MCF 10A (cell line): ENCODE data around the gene MSANTD3. TPM values are rescaled to one million over a fixed set of nuclear protein-coding genes. Genes with fewer than 3 reads are reported as not detected.

Source experiments
- BruUV-seq: library from RNA; stranded (reverse); fragments of 400-500 nt; replicated peaks from 2 replicates; lab custom pipeline; 2021; lab: Mats Ljungman, UMichigan
- CTCF ChIA-PET: fragments of 300-600 bp; sonication (Branson Sonifier 250); formaldehyde crosslinking; extraction: SDS; loops from one replicate; lab custom pipeline; 2021; ENCODE audit warnings: antibody characterized with exemption, inconsistent platforms; lab: Yijun Ruan, JAX
- POLR2A ChIA-PET: fragments of 300-600, 350-650 bp; sonication (Branson Sonifier 250); formaldehyde crosslinking; extraction: SDS; loops from one replicate; lab custom pipeline; 2020; ENCODE audit warnings: antibody characterized with exemption, inconsistent platforms; lab: Yijun Ruan, JAX
- DNase-seq: peaks from one replicate; pipeline ENCODE4 v3.0.0-alpha.2; 2018; ENCODE audit not compliant: unreplicated experiment
- H3K27ac Mint-ChIP-seq: one replicate; pipeline ENCODE4 v1.8.0; 2022; ENCODE audit warnings: mild to moderate bottlenecking, low read depth, mixed read lengths; ENCODE audit not compliant: unreplicated experiment
- H3K27me3 Mint-ChIP-seq: one replicate; pipeline ENCODE4 v1.8.0; 2022; ENCODE audit warnings: mixed read lengths; ENCODE audit not compliant: insufficient read depth, unreplicated experiment
- H3K36me3 Mint-ChIP-seq: one replicate; pipeline ENCODE4 v1.8.0; 2022; ENCODE audit warnings: mild to moderate bottlenecking, moderate library complexity, mixed read lengths; ENCODE audit not compliant: insufficient read depth, unreplicated experiment
- H3K4me1 Mint-ChIP-seq: one replicate; pipeline ENCODE4 v1.8.0; 2022; ENCODE audit warnings: mixed read lengths; ENCODE audit not compliant: insufficient read depth, unreplicated experiment
- H3K4me3 Mint-ChIP-seq: one replicate; pipeline ENCODE4 v1.8.0; 2022; ENCODE audit warnings: mild to moderate bottlenecking, moderate library complexity, mixed read lengths; ENCODE audit not compliant: unreplicated experiment
- H3K9me3 Mint-ChIP-seq: one replicate; pipeline ENCODE4 v1.8.0; 2022; ENCODE audit warnings: mixed read lengths; ENCODE audit not compliant: unreplicated experiment
- CTCF ChIP-seq: fragments of 200-600 bp; IDR thresholded peaks from one replicate; pipeline ENCODE4 v1.8.0; 2022; ENCODE audit warnings: antibody characterized with exemption, mild to moderate bottlenecking; ENCODE audit not compliant: unreplicated experiment
- intact Hi-C: fragments of 100-400 bp; cut with micrococcal nuclease; formaldehyde crosslinking; loops from 2 replicates; pipeline ENCODE4 v1.14.1; 2022
- total RNA-seq: library from RNA; stranded (reverse); gene quantifications from 2 replicates; pipeline ENCODE4 v1.2.3, GENCODE V29; 2022

MSANTD3 gene
- total RNA-seq, 1 experiment from 2014 or later, result 41.3 TPM

DNA sequence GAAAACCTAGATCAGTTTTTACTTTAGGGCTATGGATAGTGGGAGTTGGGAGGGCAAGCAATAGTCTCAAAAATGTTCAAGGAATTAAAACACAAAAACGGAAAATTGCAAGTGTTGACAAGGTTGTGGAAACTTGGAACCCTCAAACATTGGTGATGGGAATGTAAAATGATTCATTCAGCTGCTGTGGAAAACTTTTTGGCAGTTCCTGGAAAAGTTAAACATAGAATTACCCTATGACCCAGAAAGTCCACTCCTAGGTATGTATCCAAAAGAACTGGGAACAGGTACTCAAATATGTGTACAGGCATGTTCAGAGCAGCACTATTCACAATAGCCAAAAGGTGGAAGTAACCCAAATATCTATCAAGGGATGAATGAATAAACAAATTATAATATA, 1.2 kb upstream of the MSANTD3 start:
- CTCF ChIA-PET, result interaction anchor here (0.6 to 1.8 kb wide), 10 partner anchors 9 to 1142 kb away, joined by 3 to 4 read pairs (median 3); no protein-coding TSS in a partner anchor
- intact Hi-C loops, result loop anchor here (5.0 kb wide), 2 partner anchors 172 to 603 kb away; partner anchors contain the start of gene NR4A3
- peaks cover 42% of the 10 kb centered on the region for H3K4me1 Mint-ChIP-seq

DNA sequence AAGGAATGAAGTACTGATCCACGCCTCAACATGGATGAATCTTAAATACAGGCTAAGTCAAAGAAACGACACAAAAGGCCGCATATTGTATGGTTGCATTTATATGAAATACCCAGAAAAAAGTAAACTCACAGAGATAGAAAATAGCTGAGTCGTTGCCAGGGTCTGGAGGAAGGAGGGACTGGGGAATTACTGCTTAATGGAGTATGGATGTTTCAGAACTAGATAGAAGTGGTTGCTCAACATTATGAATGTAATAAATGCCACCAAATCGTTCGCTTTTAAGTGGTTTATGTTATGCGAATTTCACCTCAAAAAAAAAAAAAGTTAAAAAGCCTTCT, 784 bp upstream of the MSANTD3 start:
- peak overlapping the region; percentile 97 for H3K4me3 Mint-ChIP-seq
- H3K36me3 Mint-ChIP-seq, result peaks cover 13% of the 10 kb centered on the region
- H3K4me1 Mint-ChIP-seq, result peaks cover 42% of the 10 kb centered on the region
- H3K9me3 Mint-ChIP-seq, result no peaks in the 10 kb centered on the region
- H3K27me3 Mint-ChIP-seq, result no peaks in the 10 kb centered on the region
- DNase-seq, result no peak
- no TSS peak for BruUV-seq
- H3K27ac Mint-ChIP-seq, result peak overlapping the region; percentile 98
- intact Hi-C loops, result loop anchor here (5.0 kb wide), 2 partner anchors 171 to 604 kb away; partner anchors contain the start of gene NR4A3
- TF ChIP-seq CTCF, result no peak
- ChIA-PET POLR2A (interaction anchor here (0.6 to 6.2 kb wide), 17 partner anchors 10 to 1231 kb away, joined by 3 to 143 read pairs (median 3); partner anchors contain the start of gene TEX10), CTCF (interaction anchor here (0.6 to 1.8 kb wide), 12 partner anchors 11 to 1143 kb away, joined by 3 to 6 read pairs (median 3); no protein-coding TSS in a partner anchor)

More for the DNA sequence above, 1.2 kb upstream of the MSANTD3 start:
- POLR2A ChIA-PET, result interaction anchor here (0.7 to 6.2 kb wide), 13 partner anchors 10 to 126 kb away, joined by 3 to 143 read pairs (median 3); partner anchors contain the start of gene TEX10
- no TSS peak for BruUV-seq
- H3K9me3 Mint-ChIP-seq, result no peaks in the 10 kb centered on the region
- no peak for TF ChIP-seq CTCF
- peaks cover 10% of the 10 kb centered on the region for H3K36me3 Mint-ChIP-seq
- H3K27ac Mint-ChIP-seq, result peak overlapping the region; percentile 98
- H3K27me3 Mint-ChIP-seq, result no peaks in the 10 kb centered on the region
- peak; percentile 31 for DNase-seq
- H3K4me3 Mint-ChIP-seq, result peak overlapping the region; percentile 97

DNA sequence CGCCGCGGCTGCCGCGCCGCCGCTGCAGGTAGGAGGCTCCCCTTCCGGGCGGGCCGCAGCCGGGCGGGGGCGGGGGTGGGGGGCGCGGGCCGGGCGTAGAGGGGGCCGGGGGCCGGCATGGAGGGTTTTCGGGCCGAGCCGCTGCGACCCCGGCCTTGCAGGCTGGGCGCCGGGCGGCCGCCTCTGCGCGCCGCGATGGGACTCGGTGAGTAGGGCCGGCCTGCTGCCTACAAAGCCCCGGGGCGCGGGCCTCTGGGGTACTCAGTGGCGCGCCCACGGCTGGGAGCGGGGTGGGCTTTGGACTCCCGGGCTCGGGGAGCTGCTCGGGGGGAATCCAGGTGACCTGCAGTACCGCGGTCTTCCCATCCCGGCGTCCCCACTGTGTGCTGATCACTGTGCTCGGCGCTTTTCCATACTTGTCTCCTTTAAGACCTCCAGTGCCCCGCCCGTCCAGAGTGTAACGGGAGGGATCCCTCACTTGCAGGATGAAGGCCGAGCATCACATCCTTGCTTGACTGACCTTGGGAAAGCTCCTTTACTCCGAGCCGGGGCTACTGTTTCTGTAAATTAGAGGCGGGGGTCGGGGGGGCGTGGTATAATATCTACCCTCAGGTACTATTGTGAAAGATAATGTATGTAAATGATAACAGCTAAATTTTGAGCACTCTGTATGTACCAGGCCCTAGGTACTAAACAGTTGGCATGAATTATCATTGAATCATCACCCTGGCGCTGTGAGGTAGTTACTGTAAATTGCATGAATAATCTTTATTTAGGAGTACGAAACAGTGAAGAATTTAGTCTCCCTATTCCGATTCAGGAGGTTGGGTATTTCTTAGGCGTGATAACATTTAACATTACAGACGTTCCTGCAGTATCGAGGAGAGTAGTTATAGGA, 672 bp downstream of the MSANTD3 start:
- Mint-ChIP-seq H3K27ac (peak overlapping the region; percentile 68), H3K36me3 (peaks cover 14% of the 10 kb centered on the region), H3K4me1 (peaks cover 49% of the 10 kb centered on the region), H3K9me3 (no peaks in the 10 kb centered on the region), H3K27me3 (no peaks in the 10 kb centered on the region), H3K4me3 (peak overlapping the region; percentile 69)
- ChIA-PET CTCF (interaction anchor here (0.5 to 1.5 kb wide), 15 partner anchors 9 to 174 kb away, joined by 3 to 6 read pairs (median 4); no protein-coding TSS in a partner anchor), POLR2A (interaction anchor here (0.6 to 6.2 kb wide), 7 partner anchors 10 to 1059 kb away, joined by 3 to 143 read pairs (median 6); partner anchors contain the start of gene TEX10)
- BruUV-seq, result TSS peak; percentile 63
- intact Hi-C loops, result loop anchor here (2.0 to 5.0 kb wide), 3 partner anchors 75 to 605 kb away; partner anchors contain the start of genes NR4A3 and TEX10
- no peak for TF ChIP-seq CTCF
- DNase-seq, result peak; percentile 73
